ENCODE data around the gene USP13.

DNA sequence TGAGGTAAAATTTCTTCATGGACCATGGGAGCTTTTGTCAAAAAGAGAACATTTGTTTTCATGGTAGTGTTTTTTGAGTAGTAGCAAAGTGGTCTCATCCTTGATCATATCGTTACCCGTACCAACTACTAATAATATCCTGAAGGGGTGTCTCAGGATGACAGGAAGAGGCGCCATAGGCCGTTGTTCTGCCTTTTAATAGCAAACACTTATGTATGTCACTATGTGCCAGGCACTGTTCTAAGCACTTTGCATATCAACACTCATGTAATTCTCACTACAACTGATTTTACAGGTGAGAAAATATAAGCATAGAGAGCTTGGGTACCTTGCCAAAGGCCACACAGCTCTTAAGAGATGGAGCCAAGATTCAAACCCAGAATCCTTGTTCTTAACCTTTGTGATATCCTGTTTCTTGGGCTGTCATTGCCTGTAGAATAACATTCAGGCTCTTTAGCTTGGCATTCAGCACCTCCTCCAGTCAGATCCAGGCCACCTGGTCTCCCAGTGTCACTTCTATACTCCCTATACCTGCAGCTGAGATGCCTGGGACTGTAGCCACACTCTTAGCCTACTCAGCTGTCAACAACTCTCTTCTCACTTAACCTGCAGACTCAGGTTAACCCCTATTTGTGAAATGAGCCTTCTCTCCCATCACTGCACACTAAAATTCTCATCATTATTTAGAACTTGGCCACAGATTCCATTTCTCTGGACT lies 113.7 kb downstream of the USP13 start:
- no peak for TF ChIP-seq EZH2 (IDR thresholded peaks at IDR 0.05; ENCODE audit: insufficient read depth, poor library complexity, severe bottlenecking)
- no peak for TF ChIP-seq EZH2phosphoT487 (IDR thresholded peaks at IDR 0.05; ENCODE audit: insufficient read depth, low read depth)

Data from GM23248 (cell line).